ENCODE measurements around the gene OSBPL5.

The OSBPL5 gene

DNA sequence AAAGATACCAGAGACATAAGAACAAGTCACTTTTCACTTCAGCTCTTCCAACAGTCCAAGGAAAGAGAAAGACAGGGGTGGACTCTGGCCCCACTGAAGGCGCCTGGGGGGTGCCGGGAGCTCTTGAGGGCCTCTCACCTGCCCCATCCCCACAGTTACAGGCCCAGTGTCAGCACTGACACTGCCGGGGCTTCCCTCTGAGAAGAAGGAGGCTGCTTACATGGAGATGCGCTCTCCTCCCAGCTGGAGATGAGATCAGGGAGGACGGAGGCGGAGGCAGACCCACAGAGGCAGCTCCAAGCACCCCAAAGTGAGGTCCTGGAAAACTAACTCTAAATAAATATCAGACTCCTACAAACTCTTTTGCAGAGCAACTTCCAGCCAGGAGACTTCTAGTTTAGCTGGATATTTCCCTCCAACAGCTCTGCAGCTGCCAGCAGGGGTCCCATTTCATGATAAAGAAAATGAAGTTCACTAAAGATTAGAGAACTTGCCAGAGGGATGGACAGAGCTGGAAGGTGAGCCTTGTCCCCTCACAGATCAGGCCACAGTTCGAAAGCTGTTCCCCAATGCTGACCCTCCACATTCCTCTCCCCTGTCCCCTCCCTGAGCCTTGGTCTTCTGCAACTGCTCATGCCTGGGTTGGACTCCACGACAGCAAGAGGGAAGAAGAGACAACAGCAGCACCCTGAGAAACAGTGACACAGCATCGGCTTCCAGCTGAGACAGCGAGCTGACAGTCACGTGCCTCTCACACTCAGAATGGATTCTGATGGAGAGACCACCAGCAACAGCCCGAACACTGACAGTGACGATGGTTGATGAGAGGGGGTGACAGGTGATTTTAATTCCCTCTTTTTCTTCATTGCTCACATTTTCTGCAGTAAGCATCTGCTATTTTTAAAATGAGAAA is 113.7 kb downstream of the OSBPL5 start:
- no peak overlapping the region for H3K9ac ChIP-seq (ENCODE audit: low read depth in 1 of 2, low read length in 2 of 2)
- H3K4me1 ChIP-seq (ENCODE audit: control insufficient read depth in 1 of 2, insufficient read depth in 2 of 2, low read length in 2 of 2), result peaks cover 32 to 47% of the 10 kb centered on the region in 2 donors
- no peaks in the 10 kb centered on the region for H3K9me3 ChIP-seq (ENCODE audit: control insufficient read depth in 1 of 2, low read length in 2 of 2)
- peaks cover 0 to 21% of the 10 kb centered on the region in 2 donors for H3K36me3 ChIP-seq (ENCODE audit: control insufficient read depth in 1 of 2, insufficient read depth in 2 of 2, low read length in 2 of 2)
- H3K27me3 ChIP-seq (ENCODE audit: control insufficient read depth in 1 of 2, insufficient read depth in 2 of 2, low read length in 2 of 2), result no peaks in the 10 kb centered on the region
- no peak overlapping the region for H3K4me3 ChIP-seq (ENCODE audit: low read depth in 1 of 2, low read length in 2 of 2)
- H3K27ac ChIP-seq (ENCODE audit: low read depth, low read length), result no peak overlapping the region

DNA sequence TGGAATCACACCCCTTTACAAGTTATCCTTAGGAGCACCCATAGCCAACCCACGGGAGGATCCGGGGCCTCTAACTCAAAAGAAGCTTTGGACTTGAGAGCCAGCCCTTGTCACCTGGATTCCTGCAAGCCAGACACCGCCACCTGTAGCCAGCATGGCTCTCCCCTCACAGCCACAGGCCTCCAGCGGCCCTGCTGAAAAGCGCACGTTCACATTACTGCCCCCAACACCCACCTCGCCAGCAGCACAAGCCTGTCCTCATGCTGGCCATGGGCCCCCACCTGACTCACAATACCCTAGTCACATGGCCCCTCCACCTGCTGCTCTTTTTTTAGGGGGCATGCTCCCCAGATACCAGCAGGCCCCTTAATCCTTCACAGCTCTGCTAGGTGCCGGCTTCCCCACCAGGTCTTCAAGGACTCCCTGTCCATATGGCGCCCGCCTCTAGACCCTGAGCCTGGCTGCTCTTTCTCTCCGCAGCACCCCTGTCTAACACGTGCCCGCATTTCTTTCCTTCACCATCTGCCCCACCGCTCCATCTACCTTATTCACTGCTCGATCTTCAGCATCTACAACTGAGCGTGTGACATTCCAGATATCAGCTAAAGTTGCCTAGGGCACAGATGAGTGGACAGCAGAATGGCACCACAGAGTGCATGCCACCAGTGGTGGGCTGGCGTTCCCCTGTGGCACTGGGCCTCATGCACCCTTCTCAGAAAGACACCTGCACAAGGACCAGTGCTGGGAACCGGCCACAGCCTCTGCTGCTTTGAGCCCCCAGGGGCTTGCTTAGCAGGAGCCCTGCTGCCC is 114.5 kb downstream of the OSBPL5 start:
- Histone ChIP-seq H3K4me1 (ENCODE audit: control insufficient read depth in 1 of 2, insufficient read depth in 2 of 2, low read length in 2 of 2) (peaks cover 24 to 39% of the 10 kb centered on the region in 2 donors), H3K27me3 (ENCODE audit: control insufficient read depth in 1 of 2, insufficient read depth in 2 of 2, low read length in 2 of 2) (no peaks in the 10 kb centered on the region), H3K27ac (ENCODE audit: low read depth, low read length) (no peak overlapping the region)

GRCh38 chr11:3049430-3050243 is 115.5 kb downstream of the OSBPL5 start:
- Histone ChIP-seq H3K4me3 (ENCODE audit: low read depth in 1 of 2, low read length in 2 of 2) (peak overlapping the region in 1 of 2 donors; percentile 34), H3K9ac (ENCODE audit: low read depth in 1 of 2, low read length in 2 of 2) (peak overlapping the region; percentile 8 to 40), H3K27ac (ENCODE audit: low read depth, low read length) (peak overlapping the region; percentile 44), H3K36me3 (ENCODE audit: control insufficient read depth in 1 of 2, insufficient read depth in 2 of 2, low read length in 2 of 2) (peaks cover 6 to 38% of the 10 kb centered on the region in 2 donors), H3K9me3 (ENCODE audit: control insufficient read depth in 1 of 2, low read length in 2 of 2) (no peaks in the 10 kb centered on the region), H3K4me1 (ENCODE audit: control insufficient read depth in 1 of 2, insufficient read depth in 2 of 2, low read length in 2 of 2) (peaks cover 23 to 36% of the 10 kb centered on the region in 2 donors), H3K27me3 (ENCODE audit: control insufficient read depth in 1 of 2, insufficient read depth in 2 of 2, low read length in 2 of 2) (no peaks in the 10 kb centered on the region)

More for the DNA sequence above, 114.5 kb downstream of the OSBPL5 start:
- H3K9ac ChIP-seq (ENCODE audit: low read depth in 1 of 2, low read length in 2 of 2), result peak overlapping the region in 1 of 2 donors; percentile 40
- H3K36me3 ChIP-seq (ENCODE audit: control insufficient read depth in 1 of 2, insufficient read depth in 2 of 2, low read length in 2 of 2), result peaks cover 4 to 29% of the 10 kb centered on the region in 2 donors
- H3K4me3 ChIP-seq (ENCODE audit: low read depth in 1 of 2, low read length in 2 of 2), result peak overlapping the region in 1 of 2 donors; percentile 34
- H3K9me3 ChIP-seq (ENCODE audit: control insufficient read depth in 1 of 2, low read length in 2 of 2), result no peaks in the 10 kb centered on the region

GRCh38 chr11:3047637-3048036 is 117.5 kb downstream of the OSBPL5 start:
- Histone ChIP-seq H3K9ac (ENCODE audit: low read depth in 1 of 2, low read length in 2 of 2) (no peak overlapping the region), H3K27ac (ENCODE audit: low read depth, low read length) (no peak overlapping the region), H3K36me3 (ENCODE audit: control insufficient read depth in 1 of 2, insufficient read depth in 2 of 2, low read length in 2 of 2) (peaks cover 14 to 37% of the 10 kb centered on the region in 2 donors), H3K27me3 (ENCODE audit: control insufficient read depth in 1 of 2, insufficient read depth in 2 of 2, low read length in 2 of 2) (no peaks in the 10 kb centered on the region), H3K4me3 (ENCODE audit: low read depth in 1 of 2, low read length in 2 of 2) (no peak overlapping the region), H3K4me1 (ENCODE audit: control insufficient read depth in 1 of 2, insufficient read depth in 2 of 2, low read length in 2 of 2) (peaks cover 20 to 35% of the 10 kb centered on the region in 2 donors), H3K9me3 (ENCODE audit: control insufficient read depth in 1 of 2, low read length in 2 of 2) (no peaks in the 10 kb centered on the region)

DNA sequence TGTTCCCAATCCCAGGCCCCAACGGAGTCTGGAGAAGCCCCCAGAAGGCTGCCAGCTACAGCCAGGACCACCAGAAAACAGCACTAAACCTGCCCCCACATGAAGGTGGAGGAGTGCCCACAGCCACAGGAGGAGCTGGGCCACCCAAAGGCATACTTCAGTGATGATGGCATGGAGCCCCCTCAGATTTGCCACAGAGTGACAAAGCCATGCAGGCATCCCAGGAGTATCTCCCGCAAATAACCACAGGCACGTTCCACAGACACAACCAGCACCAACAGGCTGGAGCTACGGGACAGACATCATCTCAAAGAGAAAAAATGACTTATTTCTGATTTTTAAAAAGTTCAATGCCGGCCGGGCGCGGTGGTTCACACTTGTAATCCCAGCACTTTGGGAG is 118.5 kb downstream of the OSBPL5 start:
- Histone ChIP-seq H3K4me3 (ENCODE audit: low read depth in 1 of 2, low read length in 2 of 2) (no peak overlapping the region), H3K4me1 (ENCODE audit: control insufficient read depth in 1 of 2, insufficient read depth in 2 of 2, low read length in 2 of 2) (peaks cover 24 to 32% of the 10 kb centered on the region in 2 donors), H3K27me3 (ENCODE audit: control insufficient read depth in 1 of 2, insufficient read depth in 2 of 2, low read length in 2 of 2) (no peaks in the 10 kb centered on the region), H3K27ac (ENCODE audit: low read depth, low read length) (no peak overlapping the region), H3K9ac (ENCODE audit: low read depth in 1 of 2, low read length in 2 of 2) (no peak overlapping the region), H3K9me3 (ENCODE audit: control insufficient read depth in 1 of 2, low read length in 2 of 2) (no peaks in the 10 kb centered on the region), H3K36me3 (ENCODE audit: control insufficient read depth in 1 of 2, insufficient read depth in 2 of 2, low read length in 2 of 2) (peaks cover 16 to 39% of the 10 kb centered on the region in 2 donors)

GRCh38 chr11:3046190-3046589 is 118.9 kb downstream of the OSBPL5 start:
- Histone ChIP-seq H3K9me3 (ENCODE audit: control insufficient read depth in 1 of 2, low read length in 2 of 2) (no peaks in the 10 kb centered on the region), H3K4me3 (ENCODE audit: low read depth in 1 of 2, low read length in 2 of 2) (no peak overlapping the region), H3K36me3 (ENCODE audit: control insufficient read depth in 1 of 2, insufficient read depth in 2 of 2, low read length in 2 of 2) (peaks cover 17 to 41% of the 10 kb centered on the region in 2 donors), H3K27ac (ENCODE audit: low read depth, low read length) (no peak overlapping the region), H3K9ac (ENCODE audit: low read depth in 1 of 2, low read length in 2 of 2) (no peak overlapping the region), H3K4me1 (ENCODE audit: control insufficient read depth in 1 of 2, insufficient read depth in 2 of 2, low read length in 2 of 2) (peaks cover 24 to 28% of the 10 kb centered on the region in 2 donors), H3K27me3 (ENCODE audit: control insufficient read depth in 1 of 2, insufficient read depth in 2 of 2, low read length in 2 of 2) (no peaks in the 10 kb centered on the region)

GRCh38 chr11:3044915-3045314 is 120.2 kb downstream of the OSBPL5 start:
- Histone ChIP-seq H3K4me3 (ENCODE audit: low read depth in 1 of 2, low read length in 2 of 2) (no peak overlapping the region), H3K9me3 (ENCODE audit: control insufficient read depth in 1 of 2, low read length in 2 of 2) (no peaks in the 10 kb centered on the region), H3K27ac (ENCODE audit: low read depth, low read length) (no peak overlapping the region), H3K9ac (ENCODE audit: low read depth in 1 of 2, low read length in 2 of 2) (no peak overlapping the region), H3K4me1 (ENCODE audit: control insufficient read depth in 1 of 2, insufficient read depth in 2 of 2, low read length in 2 of 2) (peaks cover 15 to 16% of the 10 kb centered on the region in 2 donors), H3K27me3 (ENCODE audit: control insufficient read depth in 1 of 2, insufficient read depth in 2 of 2, low read length in 2 of 2) (no peaks in the 10 kb centered on the region), H3K36me3 (ENCODE audit: control insufficient read depth in 1 of 2, insufficient read depth in 2 of 2, low read length in 2 of 2) (peaks cover 19 to 50% of the 10 kb centered on the region in 2 donors)

DNA sequence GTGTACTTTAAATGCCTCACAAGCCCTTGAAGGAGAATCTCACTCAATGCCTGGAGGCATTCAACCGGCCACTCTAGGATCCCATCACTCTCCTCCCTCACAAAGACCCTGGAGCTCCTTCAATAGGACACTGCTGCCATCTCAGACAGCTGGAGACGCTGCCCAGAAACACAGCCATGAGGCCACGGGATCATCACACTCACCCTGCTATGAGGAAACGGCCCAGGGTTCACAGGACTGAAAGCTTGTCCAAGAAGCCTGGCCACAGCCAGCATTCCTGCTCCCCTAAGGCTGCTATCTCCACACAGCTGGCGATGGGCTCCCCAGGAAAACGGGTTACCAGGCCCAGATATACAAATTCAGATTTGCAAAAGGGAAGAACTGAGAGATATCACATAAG is 121.1 kb downstream of the OSBPL5 start:
- Histone ChIP-seq H3K27ac (ENCODE audit: low read depth, low read length) (no peak overlapping the region), H3K27me3 (ENCODE audit: control insufficient read depth in 1 of 2, insufficient read depth in 2 of 2, low read length in 2 of 2) (no peaks in the 10 kb centered on the region)

GRCh38 chr11:3043315-3043871 is 121.7 kb downstream of the OSBPL5 start:
- Histone ChIP-seq H3K9ac (ENCODE audit: low read depth in 1 of 2, low read length in 2 of 2) (no peak overlapping the region), H3K4me1 (ENCODE audit: control insufficient read depth in 1 of 2, insufficient read depth in 2 of 2, low read length in 2 of 2) (peaks cover 7% of the 10 kb centered on the region in 2 donors), H3K36me3 (ENCODE audit: control insufficient read depth in 1 of 2, insufficient read depth in 2 of 2, low read length in 2 of 2) (peaks cover 32 to 60% of the 10 kb centered on the region in 2 donors), H3K9me3 (ENCODE audit: control insufficient read depth in 1 of 2, low read length in 2 of 2) (no peaks in the 10 kb centered on the region), H3K4me3 (ENCODE audit: low read depth in 1 of 2, low read length in 2 of 2) (no peak overlapping the region), H3K27me3 (ENCODE audit: control insufficient read depth in 1 of 2, insufficient read depth in 2 of 2, low read length in 2 of 2) (no peaks in the 10 kb centered on the region), H3K27ac (ENCODE audit: low read depth, low read length) (no peak overlapping the region)

More for the DNA sequence above, 121.1 kb downstream of the OSBPL5 start:
- Histone ChIP-seq H3K9ac (ENCODE audit: low read depth in 1 of 2, low read length in 2 of 2) (no peak overlapping the region), H3K4me1 (ENCODE audit: control insufficient read depth in 1 of 2, insufficient read depth in 2 of 2, low read length in 2 of 2) (peaks cover 7% of the 10 kb centered on the region in 2 donors), H3K36me3 (ENCODE audit: control insufficient read depth in 1 of 2, insufficient read depth in 2 of 2, low read length in 2 of 2) (peaks cover 28 to 56% of the 10 kb centered on the region in 2 donors), H3K4me3 (ENCODE audit: low read depth in 1 of 2, low read length in 2 of 2) (no peak overlapping the region), H3K9me3 (ENCODE audit: control insufficient read depth in 1 of 2, low read length in 2 of 2) (no peaks in the 10 kb centered on the region)

Measured in duodenal mucosa (tissue), 2 donors.